ENCODE data around the gene FGL2. TPM values are rescaled to one million over a fixed set of nuclear protein-coding genes. Genes with fewer than 3 reads are reported as not detected.

The FGL2 gene
- total and polyA plus RNA-seq, 10 donors = 13.2 to 204 (median 127) TPM

- TF ChIP-seq POLR2A (IDR thresholded peaks at IDR 0.05) (no peak), POLR2AphosphoS5 (IDR thresholded peaks at IDR 0.05) (no peak), CTCF (IDR thresholded peaks at IDR 0.05 in 8 of 11, conservative IDR thresholded peaks at IDR 0.05 in 3 of 11) (no peak)
- peaks cover 0 to 7% (median 2%) of the 10 kb centered on the region in 6 donors for H3K4me1 ChIP-seq
- H3K4me3 ChIP-seq = no peak overlapping the region
- H3K27ac ChIP-seq = peak overlapping the region in 7 of 8 donors; percentile 5 to 60 (median 45)
- intact Hi-C loops (cut with DNase I; ENCODE audit: low total_unique reads) = no loop called here
- peaks cover 0 to 28% (median 17%) of the 10 kb centered on the region in 8 donors for H3K9me3 ChIP-seq
- WGBS, 5 donors = 94 to 98% (median 96%) methylated on average over 3 of the region's 3 CpGs
- no peak for DNase-seq
- no peaks in the 10 kb centered on the region for H3K36me3 ChIP-seq
- H3K27me3 ChIP-seq (replicated peaks in 1 of 7) = no peaks in the 10 kb centered on the region
Measured at GRCh38 chr7:77216181-77216845, 16.7 kb upstream of the FGL2 start.

- H3K4me3 ChIP-seq = no peak overlapping the region
- H3K9me3 ChIP-seq = peaks cover 3 to 40% (median 25%) of the 10 kb centered on the region in 8 donors
- no peak for DNase-seq
- H3K4me1 ChIP-seq = no peaks in the 10 kb centered on the region
- intact Hi-C loops (cut with DNase I; ENCODE audit: low total_unique reads) = no loop called here
- H3K36me3 ChIP-seq = peaks cover 0 to 13% (median 0%) of the 10 kb centered on the region in 6 donors
- no peaks in the 10 kb centered on the region for H3K27me3 ChIP-seq (replicated peaks in 1 of 7)
- no peak for TF ChIP-seq CTCF (IDR thresholded peaks at IDR 0.05 in 8 of 11, conservative IDR thresholded peaks at IDR 0.05 in 3 of 11)
- no peak for TF ChIP-seq POLR2AphosphoS5 (IDR thresholded peaks at IDR 0.05)
- TF ChIP-seq POLR2A (IDR thresholded peaks at IDR 0.05) = no peak
- no peak overlapping the region for H3K27ac ChIP-seq
- 95 to 100% (median 98%) methylated on average over 6 of the region's 6 CpGs for WGBS, 5 donors
Measured at GRCh38 chr7:77209479-77210139, 10.0 kb upstream of the FGL2 start.

GRCh38 chr7:77208416-77208815 lies 8.8 kb upstream of the FGL2 start:
- Histone ChIP-seq H3K4me1 (no peaks in the 10 kb centered on the region), H3K36me3 (peaks cover 0 to 13% (median 0%) of the 10 kb centered on the region in 6 donors), H3K27ac (no peak overlapping the region), H3K9me3 (peaks cover 3 to 36% (median 25%) of the 10 kb centered on the region in 8 donors), H3K4me3 (no peak overlapping the region), H3K27me3 (replicated peaks in 1 of 7) (no peaks in the 10 kb centered on the region)
- TF ChIP-seq CTCF (IDR thresholded peaks at IDR 0.05 in 8 of 11, conservative IDR thresholded peaks at IDR 0.05 in 3 of 11) = no peak
- TF ChIP-seq POLR2AphosphoS5 (IDR thresholded peaks at IDR 0.05) = no peak
- TF ChIP-seq POLR2A (IDR thresholded peaks at IDR 0.05) = no peak
- DNase-seq = no peak
- intact Hi-C loops (cut with DNase I; ENCODE audit: low total_unique reads) = no loop called here

GRCh38 chr7:77205706-77206105 lies 6.1 kb upstream of the FGL2 start:
- H3K36me3 ChIP-seq = peaks cover 0 to 13% (median 0%) of the 10 kb centered on the region in 6 donors
- H3K27me3 ChIP-seq (replicated peaks in 1 of 7) = no peaks in the 10 kb centered on the region
- TF ChIP-seq CTCF (IDR thresholded peaks at IDR 0.05 in 8 of 11, conservative IDR thresholded peaks at IDR 0.05 in 3 of 11) (no peak), POLR2AphosphoS5 (IDR thresholded peaks at IDR 0.05) (no peak), POLR2A (IDR thresholded peaks at IDR 0.05) (no peak)
- no peak overlapping the region for H3K27ac ChIP-seq
- peaks cover 0 to 22% (median 12%) of the 10 kb centered on the region in 6 donors for H3K4me1 ChIP-seq
- 94 to 97% (median 96%) methylated on average over 3 of the region's 3 CpGs for WGBS, 5 donors
- H3K4me3 ChIP-seq = no peak overlapping the region
- H3K9me3 ChIP-seq = peaks cover 3 to 28% (median 23%) of the 10 kb centered on the region in 8 donors
- DNase-seq = no peak
- intact Hi-C loops (cut with DNase I; ENCODE audit: low total_unique reads) = no loop called here

Measured in spleen (tissue), 11 donors.